Prostate gland (tissue), 2 donors: ENCODE results near the gene ITGB4.

ENCODE experiments used
- CTCF ChIP-seq, 4 experiments: fragments of 200-600 bp in 2 of 4; fragments of 450-650 bp in 2 of 4; sonication (generic) in 2 of 4; IDR thresholded peaks; 1 replicate in 3 of 4; 2 replicates in 1 of 4; pipeline ENCODE4 v1.5.1; 2016 to 2019; ENCODE audit warnings: antibody characterized with exemption in 4 of 4, mild to moderate bottlenecking in 2 of 4, moderate library complexity in 2 of 4
- POLR2A ChIP-seq: fragments of 450-650 bp; IDR thresholded peaks from one replicate; pipeline ENCODE4 v1.6.1; 2016; ENCODE audit warnings: antibody characterized with exemption, mild to moderate bottlenecking

GRCh38 chr17:75695141-75695829 is 26.0 kb upstream of the ITGB4 start:
- TF ChIP-seq CTCF (IDR thresholded peaks at IDR 0.05) (no peak), POLR2A (no peak)
